RWPE2 (cell line): ENCODE measurements around the gene GRK5.

ENCODE experiments used
- ATAC-seq: fragments of 200-7000 bp; cut with Tn5 transposase; 3 replicates; pipeline ENCODE4 v1.9.1; 2021; ENCODE audit warnings: low read depth
- DNase-seq: peaks from one replicate; pipeline ENCODE4 v3.0.0-alpha.2; 2020; ENCODE audit warnings: low spot score
- H3K27ac ChIP-seq: fragments of 450-650 bp; 2 replicates; pipeline ENCODE4 v1.5.1; 2017; ENCODE audit warnings: mild to moderate bottlenecking; ENCODE audit not compliant: poor library complexity, severe bottlenecking
- H3K27me3 ChIP-seq: fragments of 250-450 bp; sonication (Bioruptor Pico); 2 replicates; pipeline ENCODE4 v1.5.1; 2021; ENCODE audit warnings: mild to moderate bottlenecking, moderate library complexity; ENCODE audit not compliant: insufficient read depth, poor library complexity, severe bottlenecking
- H3K36me3 ChIP-seq: fragments of 250-450 bp; sonication (Bioruptor Pico); 2 replicates; pipeline ENCODE4 v1.5.1; 2020; ENCODE audit warnings: low read depth, mild to moderate bottlenecking, moderate library complexity
- H3K4me1 ChIP-seq: fragments of 250-450 bp; sonication (Bioruptor Pico); 2 replicates; pipeline ENCODE4 v1.5.1; 2021; ENCODE audit warnings: mild to moderate bottlenecking, moderate library complexity; ENCODE audit not compliant: insufficient read depth, poor library complexity, severe bottlenecking
- H3K4me3 ChIP-seq: fragments of 250-450 bp; sonication (Bioruptor Pico); 2 replicates; pipeline ENCODE4 v1.5.1; 2021; ENCODE audit warnings: mild to moderate bottlenecking, moderate library complexity; ENCODE audit not compliant: severe bottlenecking
- H3K9me3 ChIP-seq: fragments of 250-450 bp; sonication (Bioruptor Pico); 2 replicates; pipeline ENCODE4 v1.5.1; 2021; ENCODE audit warnings: mild to moderate bottlenecking, moderate library complexity; ENCODE audit not compliant: severe bottlenecking
- CTCF ChIP-seq: fragments of 450-650 bp; IDR thresholded peaks from one replicate; pipeline ENCODE4 v1.5.1; 2017; ENCODE audit warnings: mild to moderate bottlenecking, moderate library complexity; ENCODE audit not compliant: poor library complexity, severe bottlenecking

GRK5 gene

GRCh38 chr10:119189811-119190282 lies 17.5 kb upstream of the GRK5 start:
- no peak for TF ChIP-seq CTCF
- no peaks in the 10 kb centered on the region for H3K9me3 ChIP-seq
- ATAC-seq (peak; percentile 7; the same call in 2 of the 3 replicates), DNase-seq (no peak)
- no peaks in the 10 kb centered on the region for H3K36me3 ChIP-seq
- peaks cover 13% of the 10 kb centered on the region for H3K4me1 ChIP-seq
- peak overlapping the region; percentile 72 for H3K27ac ChIP-seq
- H3K27me3 ChIP-seq: no peaks in the 10 kb centered on the region
- H3K4me3 ChIP-seq: no peak overlapping the region

- ATAC-seq (peak; percentile 98), DNase-seq (peak; percentile 88)
- peak overlapping the region; percentile 72 for H3K27ac ChIP-seq
- H3K4me1 ChIP-seq: peaks cover 13% of the 10 kb centered on the region
- no peak overlapping the region for H3K4me3 ChIP-seq
- no peaks in the 10 kb centered on the region for H3K9me3 ChIP-seq
- H3K36me3 ChIP-seq: no peaks in the 10 kb centered on the region
- H3K27me3 ChIP-seq: no peaks in the 10 kb centered on the region
- TF ChIP-seq CTCF: no peak
Observed at GRCh38 chr10:119190353-119190752, 17.0 kb upstream of the GRK5 start.

- DNase-seq (no peak), ATAC-seq (no peak)
- H3K27ac ChIP-seq: peak overlapping the region; percentile 72
Observed at GRCh38 chr10:119190954-119191785, 16.2 kb upstream of the GRK5 start.

GRCh38 chr10:119191881-119192280 lies 15.5 kb upstream of the GRK5 start:
- Histone ChIP-seq H3K36me3 (no peaks in the 10 kb centered on the region), H3K4me3 (no peak overlapping the region), H3K27me3 (no peaks in the 10 kb centered on the region), H3K27ac (peak overlapping the region; percentile 72), H3K9me3 (no peaks in the 10 kb centered on the region), H3K4me1 (peaks cover 13% of the 10 kb centered on the region)
- DNase-seq (peak; percentile 77), ATAC-seq (peak; percentile 77)
- TF ChIP-seq CTCF: no peak

More at GRCh38 chr10:119190954-119191785, 16.2 kb upstream of the GRK5 start:
- Histone ChIP-seq H3K4me3 (no peak overlapping the region), H3K27me3 (no peaks in the 10 kb centered on the region), H3K9me3 (no peaks in the 10 kb centered on the region), H3K36me3 (no peaks in the 10 kb centered on the region), H3K4me1 (peaks cover 13% of the 10 kb centered on the region)
- no peak for TF ChIP-seq CTCF

- H3K27me3 ChIP-seq: no peaks in the 10 kb centered on the region
- H3K27ac ChIP-seq: peak overlapping the region; percentile 19
Observed at GRCh38 chr10:119197921-119198320, 9.4 kb upstream of the GRK5 start.

More at GRCh38 chr10:119197921-119198320, 9.4 kb upstream of the GRK5 start:
- TF ChIP-seq CTCF: no peak
- ATAC-seq (peak; percentile 12; the same call in 2 of the 3 replicates), DNase-seq (no peak)
- H3K4me3 ChIP-seq: no peak overlapping the region
- no peaks in the 10 kb centered on the region for H3K36me3 ChIP-seq
- H3K9me3 ChIP-seq: no peaks in the 10 kb centered on the region
- peaks cover 12% of the 10 kb centered on the region for H3K4me1 ChIP-seq
